K562 (cell line): ENCODE measurements around the gene TMEM101. TPM values are rescaled to one million over a fixed set of nuclear protein-coding genes. Genes with fewer than 3 reads are reported as not detected.

Experiments
- CEBPB ChIP-seq: fragments of 450-650 bp; IDR thresholded peaks from 2 replicates; pipeline ENCODE4 v1.6.1; 2016; ENCODE audit warnings: missing genetic modification characterization, missing compliant biosample characterization
- CTBP1 ChIP-seq: fragments of 450-650 bp; IDR thresholded peaks from 2 replicates; pipeline ENCODE4 v1.6.1; 2016; ENCODE audit warnings: borderline replicate concordance
- ELK3 ChIP-seq: fragments of 450-650 bp; formaldehyde crosslinking; IDR thresholded peaks from 2 replicates; pipeline ENCODE4 v1.4.0; 2020; ENCODE audit warnings: mild to moderate bottlenecking
- FOXO4 ChIP-seq: fragments of 450-650 bp; formaldehyde crosslinking; IDR thresholded peaks from 2 replicates; pipeline ENCODE4 v1.4.0; 2020; ENCODE audit warnings: mild to moderate bottlenecking, moderate library complexity
- KDM2B ChIP-seq: fragments of 250-450 bp; sonication (Bioruptor Pico); IDR thresholded peaks from 2 replicates; pipeline ENCODE4 v1.8.0; 2021; ENCODE audit warnings: mild to moderate bottlenecking, moderate library complexity
- NFIC ChIP-seq: fragments of 450-650 bp; IDR thresholded peaks from 2 replicates; pipeline ENCODE4 v1.6.1; 2017; ENCODE audit warnings: mild to moderate bottlenecking, inconsistent platforms
- PURB ChIP-seq: sonication (generic); formaldehyde crosslinking; IDR thresholded peaks from 2 replicates; pipeline ENCODE4 v1.9.0; 2021; ENCODE audit warnings: low read depth, mild to moderate bottlenecking, missing genetic modification reagents
- SMARCB1 ChIP-seq: IDR thresholded peaks from 2 replicates; pipeline ENCODE4 v1.6.1; 2011; ENCODE audit warnings: improper control_type of control experiment, low read depth; ENCODE audit not compliant: insufficient read length
- TCF15 ChIP-seq: fragments of 250-450 bp; sonication (Bioruptor Pico); IDR thresholded peaks from 2 replicates; pipeline ENCODE4 v1.8.0; 2022; ENCODE audit warnings: moderate library complexity, mild to moderate bottlenecking, inconsistent platforms
- U2AF2 ChIP-seq: fragments of 200-400 bp; formaldehyde crosslinking; optimal IDR thresholded peaks from 2 replicates; pipeline ENCODE3; 2017; ENCODE audit warnings: low read depth, mild to moderate bottlenecking, low read length
- ZBTB34 ChIP-seq: fragments of 250-450 bp; sonication (Bioruptor Pico); IDR thresholded peaks from 2 replicates; pipeline ENCODE4 v1.8.0; 2021; ENCODE audit warnings: mild to moderate bottlenecking, moderate library complexity
- ZBTB49 ChIP-seq: sonication (generic); formaldehyde crosslinking; IDR thresholded peaks from 2 replicates; pipeline ENCODE4 v1.8.0; 2022; ENCODE audit warnings: missing genetic modification reagents, mild to moderate bottlenecking, borderline replicate concordance
- ZBTB8A ChIP-seq: fragments of 450-650 bp; IDR thresholded peaks from 2 replicates; pipeline ENCODE4 v1.6.1; 2018; ENCODE audit warnings: mild to moderate bottlenecking, moderate library complexity; ENCODE audit not compliant: partially characterized antibody
- ZC3H8 ChIP-seq: fragments of 450-650 bp; IDR thresholded peaks from 2 replicates; pipeline ENCODE4 v1.6.1; 2017
- ZHX1 ChIP-seq: fragments of 150-350 bp; conservative IDR thresholded peaks from 2 replicates; pipeline ENCODE4 v1.6.1; 2014; ENCODE audit warnings: low read length
- ZNF717 ChIP-seq: fragments of 250-450 bp; sonication (Bioruptor Pico); IDR thresholded peaks from 2 replicates; pipeline ENCODE4 v1.5.0; 2021
- ZNF766 ChIP-seq: fragments of 200-800 bp; sonication (Bioruptor generic); conservative IDR thresholded peaks from 2 replicates; pipeline ENCODE4 v1.6.1; 2016; ENCODE audit warnings: missing genetic modification characterization, missing compliant biosample characterization
- polyA plus RNA-seq, 8 experiments: library from polyadenylated mRNA; depleted of rRNA in 4 of 8; stranded (reverse) in 5 of 8; unstranded in 3 of 8; fragments of >200 nt; fragmentation: Nextera tagmentation in 2 of 8; fragmentation: Illumina TruSeq in 1 of 8; extraction: Ambion mirVana in 2 of 8; extraction: Trizol in 1 of 8; gene quantifications; 2 replicates each; pipeline versions ENCODE4 v1.2.1 to v1.2.3, GENCODE V29; 2011 to 2014; ENCODE audit warnings: inconsistent platforms in 1 of 8, missing spikeins in 1 of 8
- total RNA-seq, 7 experiments: library from RNA; depleted of rRNA in 6 of 7; stranded (reverse); fragments of >200 nt in 6 of 7; fragmentation: Illumina TruSeq in 2 of 7; extraction: Trizol in 2 of 7; gene quantifications; 2 replicates each; pipeline versions ENCODE4 v1.2.1 to v1.2.3, GENCODE V29; 2011 to 2021; ENCODE audit warnings: low replicate concordance in 1 of 7

The TMEM101 gene
- total and polyA plus RNA-seq, 9 of the 15 experiments (the other 6 are each of a cell fraction or from before 2014, with no cell fraction given), result 21.2 to 110 (median 37.8) TPM

GRCh38 chr17:44014437-44015172 is at the start of gene TMEM101 (continued):
- no peak for TF ChIP-seq SMARCB1
- TF ChIP-seq NFIC, result 0 out of 2 replicates have a peak, but pooled peaks have one; percentile 28
- no peak for TF ChIP-seq ZBTB49
- no peak for TF ChIP-seq ZNF717 (CRISPR knock-in tag)
- TF ChIP-seq U2AF2, result no peak
- TF ChIP-seq ZBTB8A, result no peak
- peak; percentile 95 for TF ChIP-seq ZHX1
- no peak for TF ChIP-seq ELK3 (CRISPR knock-in tag)
- TF ChIP-seq CTBP1, result peak; percentile 70; the same call in 1 of the 2 replicates
- TF ChIP-seq FOXO4, result no peak
- no peak for TF ChIP-seq ZC3H8
- no peak for TF ChIP-seq CEBPB (tag)
- TF ChIP-seq ZBTB34 (CRISPR knock-in tag), result no peak
- TF ChIP-seq KDM2B (CRISPR knock-in tag), result no peak
- TF ChIP-seq ZNF766 (CRISPR knock-in tag), result 0 out of 2 replicates have a peak, but pooled peaks have one; percentile 72
- TF ChIP-seq PURB (CRISPR knock-in tag), result no peak
- TF ChIP-seq TCF15, result no peak
